Lung (tissue), 12 donors: Measurements from ENCODE around the gene P2RX5. TPM values are rescaled to one million over a fixed set of nuclear protein-coding genes. Genes with fewer than 3 reads are reported as not detected.

Experiments used
- ATAC-seq: fragments of 200-7000 bp; cut with Tn5 transposase; one replicate; pipeline ENCODE4 v1.9.1; 2020; ENCODE audit warnings: moderate number of reproducible peaks; ENCODE audit not compliant: insufficient read depth, low FRiP score
- DNase-seq, 3 donors: peaks; one replicate each; pipeline ENCODE4 v3.0.0-alpha.2; 2013 to 2017
- H3K27ac ChIP-seq, 2 donors: one replicate each; pipeline ENCODE4 v1.5.1; 2013; ENCODE audit warnings: mild to moderate bottlenecking in 2 of 2, moderate library complexity in 2 of 2, control low read depth in 1 of 2, inconsistent platforms in 1 of 2, low read depth in 1 of 2, low read length in 1 of 2
- H3K27me3 ChIP-seq, 3 donors: one replicate each; pipeline ENCODE4 v1.5.1; 2013; ENCODE audit warnings: low read length in 2 of 3; ENCODE audit not compliant: control insufficient read depth in 3 of 3, insufficient read depth in 3 of 3
- H3K36me3 ChIP-seq, 4 donors: one replicate each; pipeline ENCODE4 v1.5.1; 2013; ENCODE audit warnings: low read length in 4 of 4, mild to moderate bottlenecking in 1 of 4, moderate library complexity in 1 of 4; ENCODE audit not compliant: control insufficient read depth in 4 of 4, insufficient read depth in 4 of 4
- H3K4me1 ChIP-seq, 5 donors: one replicate each; pipeline ENCODE4 v1.5.1; 2013; ENCODE audit warnings: low read length in 5 of 5, mild to moderate bottlenecking in 2 of 5, moderate library complexity in 1 of 5; ENCODE audit not compliant: control insufficient read depth in 5 of 5, insufficient read depth in 5 of 5
- H3K4me3 ChIP-seq: one replicate; pipeline ENCODE4 v1.5.1; 2013; ENCODE audit warnings: mild to moderate bottlenecking, control low read depth, moderate library complexity
- H3K9ac ChIP-seq, 2 donors: one replicate each; pipeline ENCODE4 v1.5.1; 2013; ENCODE audit warnings: low read length in 2 of 2, control low read depth in 1 of 2; ENCODE audit not compliant: insufficient read depth in 1 of 2
- H3K9me3 ChIP-seq, 4 donors: one replicate each; pipeline ENCODE4 v1.5.1; 2013; ENCODE audit warnings: low read length in 3 of 4, mild to moderate bottlenecking in 1 of 4, moderate library complexity in 1 of 4; ENCODE audit not compliant: control insufficient read depth in 4 of 4, insufficient read depth in 3 of 4
- WGBS, 2 donors: extraction: QIAGEN DNeasy Blood & Tissue Kit; methylation state at CpG; one replicate each; pipeline ENCODE4 v1.1.7; 2013; 5-methylcytosine and 5-hydroxymethylcytosine counted together
- polyA plus RNA-seq, 2 donors: library from polyadenylated mRNA; stranded (reverse); fragments of 200-250 nt; gene quantifications; one replicate each; pipeline ENCODE4 v1.2.1, GENCODE V29; 2013
- total RNA-seq, 2 donors: library from RNA; depleted of rRNA in 1 of 2; stranded (reverse); fragments of >200 nt in 1 of 2; gene quantifications; one replicate each; pipeline ENCODE4 v1.2.1, GENCODE V29; 2014 to 2021
- TF ChIP-seq, protein P1 (sequence below): IDR thresholded peaks from 2 replicates; pipeline ENCODE4 v1.5.1; 2012; ENCODE audit warnings: mild to moderate bottlenecking; ENCODE audit errors: control extremely low read depth, extremely low read depth
- donor health status: control.
- donor health status: control.
- donor health status: Bipolar disorder and iron deficiency.
- donor health status: healthy.
- donor health status: DM: yes; HTN: yes; CAD: no.

Gene P2RX5
- total and polyA plus RNA-seq, 4 donors: 1.3 to 4.7 (median 3.3) TPM

GRCh38 chr17:3656755-3657587 is 39.0 kb downstream of the P2RX5 start:
- Histone ChIP-seq H3K4me3 (no peak overlapping the region), H3K4me1 (peaks cover 0 to 17% (median 0%) of the 10 kb centered on the region in 5 donors), H3K9me3 (no peaks in the 10 kb centered on the region), H3K9ac (no peak overlapping the region), H3K36me3 (peaks cover 0 to 25% (median 1%) of the 10 kb centered on the region in 4 donors), H3K27ac (no peak overlapping the region), H3K27me3 (no peaks in the 10 kb centered on the region)
- no peak for ATAC-seq
- TF ChIP-seq, protein P1, sequence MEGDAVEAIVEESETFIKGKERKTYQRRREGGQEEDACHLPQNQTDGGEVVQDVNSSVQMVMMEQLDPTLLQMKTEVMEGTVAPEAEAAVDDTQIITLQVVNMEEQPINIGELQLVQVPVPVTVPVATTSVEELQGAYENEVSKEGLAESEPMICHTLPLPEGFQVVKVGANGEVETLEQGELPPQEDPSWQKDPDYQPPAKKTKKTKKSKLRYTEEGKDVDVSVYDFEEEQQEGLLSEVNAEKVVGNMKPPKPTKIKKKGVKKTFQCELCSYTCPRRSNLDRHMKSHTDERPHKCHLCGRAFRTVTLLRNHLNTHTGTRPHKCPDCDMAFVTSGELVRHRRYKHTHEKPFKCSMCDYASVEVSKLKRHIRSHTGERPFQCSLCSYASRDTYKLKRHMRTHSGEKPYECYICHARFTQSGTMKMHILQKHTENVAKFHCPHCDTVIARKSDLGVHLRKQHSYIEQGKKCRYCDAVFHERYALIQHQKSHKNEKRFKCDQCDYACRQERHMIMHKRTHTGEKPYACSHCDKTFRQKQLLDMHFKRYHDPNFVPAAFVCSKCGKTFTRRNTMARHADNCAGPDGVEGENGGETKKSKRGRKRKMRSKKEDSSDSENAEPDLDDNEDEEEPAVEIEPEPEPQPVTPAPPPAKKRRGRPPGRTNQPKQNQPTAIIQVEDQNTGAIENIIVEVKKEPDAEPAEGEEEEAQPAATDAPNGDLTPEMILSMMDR: no peak
- no peak for DNase-seq
- WGBS, 2 donors: 86 to 92% methylated on average over 16 of the region's 16 CpGs

DNA sequence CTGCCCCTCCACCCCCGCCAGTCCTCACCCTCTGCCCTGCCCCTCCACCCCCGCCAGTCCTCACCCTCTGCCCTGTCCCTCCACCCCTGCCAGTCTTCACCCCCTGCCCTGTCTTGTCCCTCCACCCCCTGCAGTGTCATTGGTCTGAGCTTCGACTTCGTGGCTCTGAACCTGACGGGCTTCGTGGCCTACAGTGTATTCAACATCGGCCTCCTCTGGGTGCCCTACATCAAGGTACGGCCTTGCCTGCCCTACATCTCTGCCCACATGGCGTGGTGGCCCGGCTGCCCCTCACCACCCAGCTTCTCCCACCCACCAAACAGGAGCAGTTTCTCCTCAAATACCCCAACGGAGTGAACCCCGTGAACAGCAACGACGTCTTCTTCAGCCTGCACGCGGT is 39.6 kb downstream of the P2RX5 start:
- no peak overlapping the region for H3K27ac ChIP-seq
- H3K4me1 ChIP-seq: peaks cover 0 to 17% (median 0%) of the 10 kb centered on the region in 5 donors
- WGBS, 2 donors: 87 to 94% methylated on average over 14 to 16 of the region's 16 CpGs
- no peaks in the 10 kb centered on the region for H3K9me3 ChIP-seq
- TF ChIP-seq, protein P1: no peak
- ATAC-seq (no peak), DNase-seq (no peak)
- H3K27me3 ChIP-seq: no peaks in the 10 kb centered on the region
- peaks cover 0 to 20% (median 0%) of the 10 kb centered on the region in 4 donors for H3K36me3 ChIP-seq
- no peak overlapping the region for H3K9ac ChIP-seq
- no peak overlapping the region for H3K4me3 ChIP-seq

DNA sequence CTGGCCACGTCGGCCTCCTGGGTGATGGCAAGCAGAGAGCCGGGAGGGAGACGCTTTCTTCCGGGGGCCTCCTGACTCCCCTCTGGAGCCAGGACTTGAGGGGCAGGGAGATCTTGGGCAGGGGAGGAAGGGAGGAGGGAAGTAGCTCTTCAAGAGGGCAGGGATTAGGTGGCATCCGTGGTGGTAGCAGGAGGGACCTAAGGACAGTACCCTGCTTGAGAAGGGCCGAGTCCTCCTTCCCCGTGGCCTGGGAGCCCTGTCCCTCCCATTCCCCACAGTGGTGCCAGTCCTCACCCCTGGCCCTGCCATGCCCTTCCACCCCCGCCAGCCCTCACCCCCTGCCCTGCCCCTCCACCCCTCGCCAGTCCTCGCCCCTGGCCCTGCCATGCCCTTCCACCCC is 40.2 kb downstream of the P2RX5 start:
- Histone ChIP-seq H3K4me1 (peaks cover 0 to 17% (median 0%) of the 10 kb centered on the region in 5 donors), H3K27me3 (no peaks in the 10 kb centered on the region), H3K36me3 (peaks cover 0 to 19% (median 0%) of the 10 kb centered on the region in 4 donors), H3K9me3 (no peaks in the 10 kb centered on the region), H3K9ac (no peak overlapping the region), H3K27ac (no peak overlapping the region), H3K4me3 (no peak overlapping the region)
- TF ChIP-seq, protein P1: no peak
- 94 to 95% methylated on average over 11 of the region's 11 CpGs for WGBS, 2 donors
- no peak for ATAC-seq
- DNase-seq: no peak
